Natural killer cell treated with Interleukin-12 subunit alpha and Interleukin-12 subunit beta and Interleukin-15 and Interleukin-18, amount 100 ng/mL, for 72 hours (primary cell): ENCODE measurements around the gene TMEM219. TPM values are rescaled to one million over a fixed set of nuclear protein-coding genes. Genes with fewer than 3 reads are reported as not detected.
"Not testable (repeated sequence)": the region's sequence is repeated elsewhere in the genome, so short reads cannot be mapped to it uniquely, and the experiment has no call there.

Source experiments
- ATAC-seq, 2 donors: fragments of 150-1000 bp; cut with Tn5 transposase in 1 of 2; sonication (Bioruptor Pico), chemical (Tn5 transposase) in 1 of 2; 2 replicates each; pipeline ENCODE4 v1.10.0; 2021
- DNase-seq: peaks from one replicate; pipeline ENCODE4 v3.0.0; 2022; ENCODE audit warnings: low spot score
- H3K27ac Mint-ChIP-seq, 2 donors: 1 replicate in 1 of 2; 2 replicates in 1 of 2; pipeline ENCODE4 v1.8.0; 2022; ENCODE audit warnings: mixed read lengths in 2 of 2, mild to moderate bottlenecking in 1 of 2, moderate library complexity in 1 of 2
- H3K27me3 Mint-ChIP-seq, 2 donors: 1 replicate in 1 of 2; 2 replicates in 1 of 2; pipeline ENCODE4 v1.8.0; 2022; ENCODE audit warnings: mixed read lengths in 2 of 2
- H3K36me3 Mint-ChIP-seq: one replicate; pipeline ENCODE4 v1.8.0; 2022; ENCODE audit warnings: mixed read lengths
- H3K4me1 Mint-ChIP-seq, 2 donors: 1 replicate in 1 of 2; 2 replicates in 1 of 2; pipeline ENCODE4 v1.8.0; 2022; ENCODE audit warnings: low read depth in 2 of 2, mixed read lengths in 2 of 2, mild to moderate bottlenecking in 1 of 2
- H3K4me3 Mint-ChIP-seq: one replicate; pipeline ENCODE4 v1.8.0; 2022; ENCODE audit warnings: mixed read lengths
- H3K9me3 Mint-ChIP-seq: 2 replicates; pipeline ENCODE4 v1.8.0; 2022; ENCODE audit warnings: mixed read lengths
- total RNA-seq, 2 donors: library from RNA; stranded (reverse); gene quantifications; one replicate each; pipeline ENCODE4 v1.2.3, GENCODE V29; 2022

The TMEM219 gene
- total RNA-seq, 2 donors from 2014 or later: 44.3 to 51.6 TPM

DNA sequence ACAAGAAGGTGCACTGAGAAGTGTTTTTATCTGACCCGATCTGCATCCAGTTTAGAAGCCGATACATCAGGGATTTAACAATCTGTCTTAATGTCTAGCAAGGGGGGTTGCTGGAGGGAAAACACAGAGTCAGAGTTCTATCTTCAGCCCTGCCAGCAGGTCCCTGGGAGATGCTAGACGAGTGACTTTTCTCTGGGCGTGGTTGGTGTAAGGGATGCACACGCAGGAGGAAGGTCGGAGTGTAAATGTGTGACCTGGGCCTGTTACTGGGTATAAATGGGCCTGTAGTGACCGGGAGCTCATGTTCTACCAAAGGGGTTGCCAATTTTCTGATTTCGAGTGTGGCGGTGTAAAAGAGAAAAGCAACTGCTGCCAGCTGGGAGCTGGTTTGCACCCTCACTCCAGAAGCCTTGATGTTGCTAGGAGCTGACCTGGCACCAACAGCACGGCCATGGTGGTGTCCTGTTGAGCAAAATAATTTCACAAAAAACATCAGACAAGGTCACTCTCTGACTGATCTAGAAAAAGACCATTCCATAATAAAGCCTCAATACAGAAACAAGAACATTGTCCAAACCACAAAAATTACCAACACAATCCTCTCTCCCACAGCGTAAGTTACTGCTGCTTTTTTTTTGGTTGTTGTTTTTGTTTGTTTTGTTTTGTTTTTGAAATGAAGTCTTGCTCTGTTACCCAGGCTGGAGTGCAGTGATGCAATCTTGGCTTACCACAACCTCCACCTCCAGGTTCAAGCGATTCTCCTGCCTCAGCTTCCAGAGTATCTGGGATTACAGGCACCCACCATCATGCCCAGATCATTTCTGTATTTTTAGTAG lies 34.6 kb upstream of the TMEM219 start:
- ATAC-seq: no peak
- Mint-ChIP-seq H3K36me3 (peaks cover 6% of the 10 kb centered on the region), H3K27ac (peak overlapping the region; percentile 92 to 97), H3K9me3 (no peaks in the 10 kb centered on the region), H3K4me1 (peaks cover 27 to 34% of the 10 kb centered on the region in 2 donors), H3K4me3 (peak overlapping the region; percentile 91), H3K27me3 (no peaks in the 10 kb centered on the region)
- no peak for DNase-seq

DNA sequence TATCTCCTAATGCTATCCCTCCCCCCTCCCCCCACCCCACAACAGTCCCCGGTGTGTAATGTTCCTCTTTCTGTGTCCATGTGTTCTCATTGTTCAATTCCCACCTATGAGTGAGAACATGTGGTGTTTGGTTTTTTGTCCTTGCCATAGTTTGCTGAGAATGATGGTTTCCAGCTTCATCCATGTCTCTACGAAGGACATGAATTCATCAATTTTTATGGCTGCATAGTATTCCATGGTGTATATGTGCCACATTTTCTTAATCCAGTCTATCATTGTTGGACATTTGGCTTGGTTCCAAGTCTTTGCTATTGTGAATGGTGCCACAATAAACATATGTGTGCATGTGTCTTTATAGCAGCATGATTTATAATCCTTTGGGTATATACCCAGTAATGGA lies 30.1 kb upstream of the TMEM219 start:
- H3K4me1 Mint-ChIP-seq: peaks cover 9 to 10% of the 10 kb centered on the region in 2 donors
- not testable (repeated sequence) for ATAC-seq, DNase-seq, H3K36me3 Mint-ChIP-seq, H3K4me3 Mint-ChIP-seq, H3K9me3 Mint-ChIP-seq, H3K27ac Mint-ChIP-seq, H3K27me3 Mint-ChIP-seq

DNA sequence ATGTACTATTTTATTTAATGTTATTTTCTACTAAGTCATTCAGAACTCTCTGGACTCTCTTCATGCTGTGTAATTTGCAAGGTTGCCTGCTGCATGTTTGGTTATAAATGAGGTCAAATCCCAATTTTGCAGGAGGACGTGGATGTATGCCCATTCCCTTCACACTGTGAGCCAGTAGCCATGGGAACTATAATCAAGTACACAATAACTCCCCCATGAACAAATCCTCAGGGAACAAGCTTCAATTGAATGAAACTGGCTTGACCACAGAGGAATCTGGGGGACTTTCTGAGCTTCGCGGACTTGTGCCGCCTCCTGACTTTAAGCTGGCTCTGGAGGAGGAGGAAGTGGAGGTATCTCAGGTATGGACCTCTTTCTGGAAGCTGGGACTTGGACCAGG lies 21.2 kb upstream of the TMEM219 start:
- no peaks in the 10 kb centered on the region for H3K4me1 Mint-ChIP-seq
- H3K9me3 Mint-ChIP-seq: no peaks in the 10 kb centered on the region
- ATAC-seq: no peak
- no peak for DNase-seq
- H3K36me3 Mint-ChIP-seq: no peaks in the 10 kb centered on the region
- H3K4me3 Mint-ChIP-seq: no peak overlapping the region
- H3K27me3 Mint-ChIP-seq: peaks cover 5 to 15% of the 10 kb centered on the region in 2 donors
- no peak overlapping the region for H3K27ac Mint-ChIP-seq

DNA sequence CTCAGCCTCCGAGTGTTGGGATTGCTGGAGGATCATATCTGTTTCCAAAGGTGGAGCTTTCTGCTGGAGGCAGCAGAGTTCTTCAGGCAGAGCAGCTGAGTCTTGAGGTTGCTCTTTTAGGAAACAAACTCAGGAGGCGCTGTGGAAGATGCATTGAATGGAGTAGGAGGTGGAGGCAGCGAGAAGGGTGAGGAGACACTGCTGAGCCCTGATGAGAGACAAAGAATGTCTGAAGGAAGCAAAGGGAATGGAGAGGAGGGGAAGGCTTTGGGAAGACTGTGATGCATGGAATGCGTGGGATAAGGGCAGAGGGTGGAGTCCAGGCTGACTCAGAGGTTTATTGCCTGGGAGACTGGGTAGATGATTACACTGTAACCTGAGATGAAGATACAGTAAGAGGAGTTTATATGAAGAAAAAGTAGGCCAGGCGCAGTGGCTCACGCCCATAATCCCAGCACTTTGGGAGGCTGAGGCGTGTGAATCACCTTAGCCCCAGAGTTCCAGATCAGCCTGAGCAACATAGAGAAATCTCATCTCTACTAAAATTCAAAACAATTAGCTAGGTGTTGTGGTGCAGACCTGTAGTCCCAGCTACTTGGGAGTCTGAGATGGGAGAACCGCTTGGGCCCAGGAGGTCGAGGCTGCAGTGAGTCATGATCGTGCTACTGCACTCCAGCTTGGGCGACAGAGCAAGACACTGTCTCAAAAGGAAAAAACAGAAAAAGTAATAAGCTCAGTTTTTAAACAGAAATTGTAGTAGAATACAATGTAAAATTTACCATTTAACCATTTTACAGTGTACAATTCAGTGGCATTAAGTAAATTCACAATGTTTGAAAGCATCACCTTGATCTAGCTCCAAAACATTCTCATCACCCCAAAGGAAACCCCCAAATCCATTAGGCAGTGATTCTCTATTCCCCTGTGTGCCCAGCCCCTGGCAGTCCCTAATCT lies 17.8 kb upstream of the TMEM219 start:
- Mint-ChIP-seq H3K4me3 (no peak overlapping the region), H3K36me3 (no peaks in the 10 kb centered on the region), H3K27me3 (peaks cover 0 to 7% of the 10 kb centered on the region in 2 donors), H3K4me1 (no peaks in the 10 kb centered on the region), H3K9me3 (no peaks in the 10 kb centered on the region), H3K27ac (no peak overlapping the region)
- ATAC-seq (no peak), DNase-seq (no peak)

DNA sequence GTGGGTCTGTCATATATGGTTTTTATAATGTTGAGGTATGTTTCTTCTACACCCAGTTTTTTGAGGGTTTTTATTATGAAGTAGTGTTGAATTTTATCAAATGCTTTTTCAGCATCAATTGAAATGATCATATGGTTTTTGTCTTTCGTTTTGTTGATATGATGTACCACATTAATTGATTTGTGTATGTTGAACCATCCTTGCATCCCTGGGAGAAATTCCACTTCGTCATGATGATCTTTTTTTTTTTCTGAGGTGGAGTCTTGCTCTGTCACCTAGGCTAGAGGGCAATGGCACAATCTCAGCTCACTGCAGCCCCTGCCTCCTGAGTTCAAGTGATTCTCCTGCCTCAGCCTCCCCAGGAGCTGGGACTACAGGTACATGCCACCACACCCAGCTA lies 14.0 kb upstream of the TMEM219 start:
- Mint-ChIP-seq H3K4me3 (no peak overlapping the region), H3K27me3 (peaks cover 2 to 5% of the 10 kb centered on the region in 2 donors), H3K27ac (no peak overlapping the region)

DNA sequence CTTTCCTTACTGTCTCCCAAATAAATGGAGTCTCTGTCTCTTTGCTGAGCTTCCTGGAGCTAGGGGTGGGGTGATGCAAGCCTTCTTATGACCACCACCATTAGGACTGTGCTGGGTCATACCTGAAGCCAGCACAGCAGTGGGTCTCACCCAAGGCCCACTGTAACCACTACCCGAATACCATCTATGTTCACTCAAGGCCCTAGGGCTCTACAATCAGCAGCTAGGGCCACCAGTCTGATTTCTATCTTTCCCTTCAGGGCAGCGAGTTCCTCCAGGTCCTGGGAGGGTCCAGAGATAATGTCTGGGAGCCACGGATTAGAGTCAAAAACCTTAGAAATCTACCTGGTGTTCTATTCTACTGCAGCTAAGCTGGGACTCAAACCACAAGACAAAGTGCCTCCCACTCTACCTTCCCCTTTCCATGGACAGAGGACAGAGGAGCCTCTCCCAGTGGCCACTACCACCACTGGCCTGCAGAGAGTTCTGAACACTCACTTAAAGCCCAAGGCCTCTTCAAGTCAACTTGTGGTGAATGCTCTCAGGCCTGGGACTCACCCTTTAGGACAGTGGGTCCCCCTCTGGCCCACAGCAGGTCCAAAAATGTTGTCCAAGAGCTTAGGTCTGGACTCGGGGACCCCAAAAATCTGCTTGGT lies 10.9 kb upstream of the TMEM219 start:
- ATAC-seq (no peak), DNase-seq (no peak)
- no peaks in the 10 kb centered on the region for H3K9me3 Mint-ChIP-seq

More for the DNA sequence above, 14.0 kb upstream of the TMEM219 start:
- ATAC-seq (no peak), DNase-seq (no peak)
- no peaks in the 10 kb centered on the region for H3K4me1 Mint-ChIP-seq
- H3K36me3 Mint-ChIP-seq: peaks cover 5% of the 10 kb centered on the region
- H3K9me3 Mint-ChIP-seq: no peaks in the 10 kb centered on the region

DNA sequence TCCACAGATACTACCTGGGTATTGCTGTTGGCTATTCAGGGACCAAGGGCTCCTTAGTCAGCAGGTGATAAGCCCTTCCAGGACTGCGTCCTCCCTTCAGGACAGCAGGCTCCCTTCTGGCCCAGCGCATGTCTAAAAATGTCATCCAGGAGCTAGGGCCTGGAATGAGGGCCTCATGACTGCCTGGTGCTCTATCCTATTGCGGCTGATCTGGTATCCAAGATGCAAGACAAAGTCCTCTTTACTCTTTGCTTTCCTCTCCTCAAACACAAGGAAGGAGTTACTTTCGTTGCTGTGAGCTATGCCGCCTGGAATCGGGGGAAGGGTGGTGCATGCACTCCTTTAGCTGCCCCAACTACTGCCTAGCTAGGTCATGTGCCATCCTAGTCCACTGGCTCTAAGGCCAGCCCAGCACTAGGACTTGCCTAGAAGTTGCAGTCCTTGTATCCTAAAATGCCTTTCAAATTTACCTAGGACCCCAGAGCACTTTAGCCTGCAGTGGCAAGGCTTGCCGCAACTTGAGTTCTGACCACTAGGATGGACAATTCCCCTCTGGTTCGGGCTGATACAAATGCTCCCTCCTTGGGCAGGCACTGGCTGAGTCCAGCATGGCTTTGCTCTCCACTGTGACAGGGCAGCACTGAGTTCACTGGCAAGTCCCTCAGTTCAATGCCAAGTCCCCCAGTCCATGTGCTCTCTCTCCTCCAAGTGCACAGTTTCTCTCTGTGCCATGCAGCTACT lies 10.1 kb upstream of the TMEM219 start:
- H3K27me3 Mint-ChIP-seq: peaks cover 2 to 5% of the 10 kb centered on the region in 2 donors
- DNase-seq (no peak), ATAC-seq (no peak)
- no peaks in the 10 kb centered on the region for H3K9me3 Mint-ChIP-seq
- H3K36me3 Mint-ChIP-seq: peaks cover 5% of the 10 kb centered on the region
- H3K4me1 Mint-ChIP-seq: no peaks in the 10 kb centered on the region
- H3K27ac Mint-ChIP-seq: no peak overlapping the region
- H3K4me3 Mint-ChIP-seq: no peak overlapping the region

More for the DNA sequence above, 10.9 kb upstream of the TMEM219 start:
- no peak overlapping the region for H3K4me3 Mint-ChIP-seq
- H3K36me3 Mint-ChIP-seq: peaks cover 5% of the 10 kb centered on the region
- H3K4me1 Mint-ChIP-seq: no peaks in the 10 kb centered on the region
- peaks cover 2 to 5% of the 10 kb centered on the region in 2 donors for H3K27me3 Mint-ChIP-seq
- H3K27ac Mint-ChIP-seq: no peak overlapping the region

DNA sequence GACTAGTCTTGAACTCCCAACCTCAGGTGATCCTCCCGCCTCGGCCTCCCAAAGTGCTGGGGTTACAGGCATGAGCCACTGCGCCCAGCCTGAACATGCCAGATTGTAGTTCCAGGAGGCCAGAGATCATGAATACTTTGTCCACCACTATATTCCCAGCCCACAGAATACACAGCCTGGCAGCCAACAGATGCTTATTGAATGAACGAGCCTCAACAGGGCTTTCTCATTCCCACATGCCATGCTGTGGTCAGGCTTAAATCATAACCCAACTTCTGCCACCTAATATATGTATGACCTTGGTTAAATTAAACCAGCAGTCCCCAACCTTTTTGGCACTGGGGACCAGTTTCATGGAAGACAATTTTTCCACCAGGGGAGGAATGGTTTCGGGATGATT lies 3.1 kb upstream of the TMEM219 start:
- H3K9me3 Mint-ChIP-seq: no peaks in the 10 kb centered on the region

DNA sequence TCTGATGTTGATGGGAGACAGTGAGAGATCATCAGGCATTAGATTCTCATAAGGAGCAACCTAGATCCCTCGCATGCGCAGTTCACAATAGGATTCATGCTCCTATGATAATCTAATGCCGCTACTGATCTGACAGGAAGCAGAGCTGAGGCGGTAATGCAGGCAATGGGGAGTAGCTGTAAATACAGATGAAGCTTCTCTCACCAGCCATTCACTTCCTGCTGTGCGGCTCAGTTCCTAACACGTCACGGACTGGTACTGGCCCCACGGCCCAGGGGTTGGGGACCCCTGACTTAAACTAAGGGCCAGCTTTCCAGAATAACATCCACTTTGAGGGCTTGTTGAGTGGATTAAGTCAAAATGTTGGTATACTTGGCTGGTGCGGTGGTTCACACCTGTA lies 2.6 kb upstream of the TMEM219 start:
- no peak for DNase-seq
- Mint-ChIP-seq H3K27ac (no peak overlapping the region), H3K36me3 (no peaks in the 10 kb centered on the region), H3K4me3 (no peak overlapping the region), H3K9me3 (no peaks in the 10 kb centered on the region), H3K27me3 (no peaks in the 10 kb centered on the region), H3K4me1 (peaks cover 15 to 16% of the 10 kb centered on the region in 2 donors)
- ATAC-seq: no peak

More for the DNA sequence above, 3.1 kb upstream of the TMEM219 start:
- H3K4me1 Mint-ChIP-seq: peaks cover 15 to 16% of the 10 kb centered on the region in 2 donors
- DNase-seq: no peak
- H3K36me3 Mint-ChIP-seq: no peaks in the 10 kb centered on the region
- no peak for ATAC-seq
- H3K27me3 Mint-ChIP-seq: no peaks in the 10 kb centered on the region
- no peak overlapping the region for H3K4me3 Mint-ChIP-seq
- no peak overlapping the region for H3K27ac Mint-ChIP-seq

DNA sequence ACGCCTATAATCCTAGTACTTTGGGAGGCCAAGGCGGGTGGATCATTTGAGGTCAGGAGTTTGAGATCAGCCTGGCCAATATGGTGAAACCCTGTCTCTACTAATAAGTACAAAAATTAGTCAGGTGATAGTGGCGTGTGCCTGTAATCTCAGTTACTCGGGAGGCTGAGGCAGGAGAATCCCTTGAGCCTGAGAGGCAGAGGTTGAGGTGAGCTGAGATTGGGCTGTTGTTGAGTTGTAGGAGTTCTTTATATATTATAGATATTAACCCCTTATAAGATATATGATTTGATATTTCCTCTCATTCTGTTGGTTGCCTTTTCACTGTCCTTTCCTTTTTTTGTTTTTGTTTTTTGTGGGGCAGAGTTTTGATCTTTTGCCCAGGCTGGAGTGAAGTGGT lies 2.1 kb upstream of the TMEM219 start:
- not testable (repeated sequence) for H3K27ac Mint-ChIP-seq, H3K27me3 Mint-ChIP-seq, H3K36me3 Mint-ChIP-seq, ATAC-seq, H3K9me3 Mint-ChIP-seq, DNase-seq, H3K4me3 Mint-ChIP-seq
- H3K4me1 Mint-ChIP-seq: peaks cover 15 to 16% of the 10 kb centered on the region in 2 donors

DNA sequence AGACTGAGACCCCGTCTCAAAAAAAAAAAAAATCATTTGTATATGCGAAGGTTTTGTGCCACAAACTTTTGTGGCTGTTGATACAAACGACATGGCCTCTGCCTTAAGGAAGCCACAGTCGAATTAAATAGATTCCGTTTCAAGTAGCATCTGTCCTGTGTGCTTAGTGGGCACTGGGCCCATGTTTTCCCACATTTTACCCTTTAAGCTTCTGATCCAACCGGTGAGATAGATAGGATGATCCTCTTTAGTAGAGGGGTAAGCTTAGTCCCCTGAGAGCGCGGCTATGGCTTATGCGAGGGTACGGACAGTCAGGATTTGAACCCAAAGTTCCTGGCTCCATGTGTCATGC lies 776 bp upstream of the TMEM219 start:
- Mint-ChIP-seq H3K36me3 (no peaks in the 10 kb centered on the region), H3K9me3 (no peaks in the 10 kb centered on the region), H3K27ac (peak overlapping the region; percentile 70 to 84), H3K27me3 (no peaks in the 10 kb centered on the region), H3K4me1 (peaks cover 15 to 16% of the 10 kb centered on the region in 2 donors), H3K4me3 (peak overlapping the region; percentile 96)
- ATAC-seq (no peak), DNase-seq (no peak)

DNA sequence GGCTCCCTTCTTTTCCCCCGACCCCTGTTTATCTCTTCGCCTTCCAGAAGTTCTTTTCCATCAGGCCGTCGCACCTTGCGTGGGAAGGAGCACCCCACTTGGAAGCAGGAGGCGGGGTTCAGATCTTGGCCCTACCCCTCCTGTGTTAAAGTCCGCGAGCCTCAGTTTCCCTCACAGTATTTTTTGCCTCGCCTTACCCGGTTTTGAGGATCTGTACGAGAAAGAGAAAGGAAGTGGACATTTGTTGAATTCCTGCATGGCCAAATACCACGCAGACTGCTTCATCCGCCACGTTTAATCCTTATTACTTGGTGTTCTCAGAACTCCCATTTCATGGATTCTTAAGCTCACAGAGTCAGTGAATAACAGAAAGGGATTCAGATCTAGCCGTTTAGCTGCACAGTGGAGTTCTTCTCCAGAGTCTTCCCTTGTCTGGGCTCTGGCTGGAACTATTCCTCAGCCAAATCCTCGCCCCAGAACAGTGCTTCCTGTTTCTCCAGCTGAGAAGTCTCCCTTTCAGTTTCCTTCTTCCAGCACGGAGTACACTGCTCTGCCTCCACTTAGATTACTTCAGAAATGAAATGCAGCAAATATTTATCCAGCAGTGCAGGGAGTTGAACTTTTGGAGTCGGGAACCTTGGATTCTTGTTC lies 590 bp downstream of the TMEM219 start:
- H3K36me3 Mint-ChIP-seq: no peaks in the 10 kb centered on the region
- H3K9me3 Mint-ChIP-seq: no peaks in the 10 kb centered on the region
- H3K27ac Mint-ChIP-seq: peak overlapping the region; percentile 83 to 93
- peak overlapping the region; percentile 96 for H3K4me3 Mint-ChIP-seq
- no peaks in the 10 kb centered on the region for H3K27me3 Mint-ChIP-seq
- ATAC-seq (no peak), DNase-seq (no peak)
- peaks cover 15 to 16% of the 10 kb centered on the region in 2 donors for H3K4me1 Mint-ChIP-seq
